ENCODE data around the gene CTNND2.

CTNND2 gene

GRCh38 chr5:11050596-11051304 is 853.5 kb downstream of the CTNND2 start:
- no peak for TF ChIP-seq CTCF (IDR thresholded peaks at IDR 0.05)

GRCh38 chr5:11048760-11049159 is 855.5 kb downstream of the CTNND2 start:
- no peak for TF ChIP-seq CTCF (IDR thresholded peaks at IDR 0.05)

GRCh38 chr5:11047625-11048024 is 856.6 kb downstream of the CTNND2 start:
- no peak for TF ChIP-seq CTCF (IDR thresholded peaks at IDR 0.05)

GRCh38 chr5:11047030-11047429 is 857.2 kb downstream of the CTNND2 start:
- TF ChIP-seq CTCF (IDR thresholded peaks at IDR 0.05), result no peak

- TF ChIP-seq CTCF (IDR thresholded peaks at IDR 0.05), result peak; percentile 22; the same call in 1 of the 2 replicates
Measured at GRCh38 chr5:11046160-11046559, 858.1 kb downstream of the CTNND2 start.

GRCh38 chr5:11045411-11045810 is 858.8 kb downstream of the CTNND2 start:
- no peak for TF ChIP-seq CTCF (IDR thresholded peaks at IDR 0.05)

GRCh38 chr5:11044581-11044980 is 859.7 kb downstream of the CTNND2 start:
- TF ChIP-seq CTCF (IDR thresholded peaks at IDR 0.05), result no peak

GRCh38 chr5:11043881-11044280 is 860.4 kb downstream of the CTNND2 start:
- TF ChIP-seq CTCF (IDR thresholded peaks at IDR 0.05), result no peak

Data from LNCAP (cell line).